Measurements from ENCODE around the gene MR1. TPM values are rescaled to one million over a fixed set of nuclear protein-coding genes. Genes with fewer than 3 reads are reported as not detected.
A peak's percentile ranks its signal among the peaks of the same experiment; 100 is the strongest.

Gene MR1
- total RNA-seq, 1 experiment from 2014 or later, result 33.4 TPM

DNA sequence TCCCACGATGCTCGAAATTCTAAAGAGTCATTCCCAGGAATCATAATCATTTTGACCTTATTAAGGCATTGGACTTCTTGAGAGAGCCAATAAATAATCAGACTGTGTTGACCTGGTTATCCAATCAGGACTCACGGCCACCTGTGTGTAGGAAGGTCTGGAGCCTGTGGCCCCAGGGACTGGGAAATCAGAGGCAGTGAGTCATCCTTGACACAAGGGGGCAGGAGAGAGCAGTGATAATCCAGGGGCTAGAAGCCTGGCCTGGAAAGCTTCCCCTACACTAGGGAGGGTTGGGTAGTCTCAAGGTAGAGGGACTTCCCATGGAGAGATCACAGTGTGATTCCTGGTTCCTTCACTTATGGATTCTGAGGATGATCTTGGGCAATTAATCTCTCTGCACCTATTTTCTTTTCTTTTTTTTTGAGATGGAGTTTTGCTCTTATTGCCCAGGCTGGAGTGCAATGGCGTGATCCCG lies 4.7 kb downstream of the MR1 start:
- POLR2A ChIA-PET, result interaction anchor here (1.9 to 13.9 kb wide), 5 partner anchors 16 to 104 kb away, joined by 6 to 309 read pairs (median 67); partner anchors contain the start of genes IER5 and STX6
- no TSS peak for BruUV-seq (replicated peaks)

GRCh38 chr1:181040284-181040865 lies 6.6 kb downstream of the MR1 start:
- no peaks in the 10 kb centered on the region for H3K27me3 Mint-ChIP-seq (ENCODE audit: insufficient read depth, unreplicated experiment)
- no TSS peak for BruUV-seq (replicated peaks)
- intact Hi-C loops (cut with micrococcal nuclease), result no loop called here
- H3K27ac Mint-ChIP-seq (ENCODE audit: low read depth, unreplicated experiment), result peak overlapping the region; percentile 61
- TF ChIP-seq, protein P1, sequence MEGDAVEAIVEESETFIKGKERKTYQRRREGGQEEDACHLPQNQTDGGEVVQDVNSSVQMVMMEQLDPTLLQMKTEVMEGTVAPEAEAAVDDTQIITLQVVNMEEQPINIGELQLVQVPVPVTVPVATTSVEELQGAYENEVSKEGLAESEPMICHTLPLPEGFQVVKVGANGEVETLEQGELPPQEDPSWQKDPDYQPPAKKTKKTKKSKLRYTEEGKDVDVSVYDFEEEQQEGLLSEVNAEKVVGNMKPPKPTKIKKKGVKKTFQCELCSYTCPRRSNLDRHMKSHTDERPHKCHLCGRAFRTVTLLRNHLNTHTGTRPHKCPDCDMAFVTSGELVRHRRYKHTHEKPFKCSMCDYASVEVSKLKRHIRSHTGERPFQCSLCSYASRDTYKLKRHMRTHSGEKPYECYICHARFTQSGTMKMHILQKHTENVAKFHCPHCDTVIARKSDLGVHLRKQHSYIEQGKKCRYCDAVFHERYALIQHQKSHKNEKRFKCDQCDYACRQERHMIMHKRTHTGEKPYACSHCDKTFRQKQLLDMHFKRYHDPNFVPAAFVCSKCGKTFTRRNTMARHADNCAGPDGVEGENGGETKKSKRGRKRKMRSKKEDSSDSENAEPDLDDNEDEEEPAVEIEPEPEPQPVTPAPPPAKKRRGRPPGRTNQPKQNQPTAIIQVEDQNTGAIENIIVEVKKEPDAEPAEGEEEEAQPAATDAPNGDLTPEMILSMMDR (IDR thresholded peaks at IDR 0.05; ENCODE audit: unreplicated experiment), result no peak
- POLR2A ChIA-PET, result interaction anchor here (6.5 to 13.9 kb wide), 2 partner anchors 17 to 48 kb away, joined by 105 to 309 read pairs; partner anchors contain the start of genes IER5 and STX6
- peaks cover 58% of the 10 kb centered on the region for H3K4me1 Mint-ChIP-seq (ENCODE audit: insufficient read depth, unreplicated experiment)
- no peaks in the 10 kb centered on the region for H3K9me3 Mint-ChIP-seq (ENCODE audit: unreplicated experiment)
- peaks cover 21% of the 10 kb centered on the region for H3K36me3 Mint-ChIP-seq (ENCODE audit: insufficient read depth, unreplicated experiment)
- no peak overlapping the region for H3K4me3 Mint-ChIP-seq (ENCODE audit: unreplicated experiment)
- CTCF ChIA-PET, result interaction anchor here (0.6 to 8.5 kb wide), 5 partner anchors 16 to 136 kb away, joined by 3 to 135 read pairs (median 4); partner anchors contain the start of gene STX6
- DNase-seq (ENCODE audit: unreplicated experiment), result no peak

More for the DNA sequence above, 4.7 kb downstream of the MR1 start:
- TF ChIP-seq, protein P1 (IDR thresholded peaks at IDR 0.05; ENCODE audit: unreplicated experiment), result peak; percentile 68
- no peak overlapping the region for H3K27ac Mint-ChIP-seq (ENCODE audit: low read depth, unreplicated experiment)
- H3K9me3 Mint-ChIP-seq (ENCODE audit: unreplicated experiment), result no peaks in the 10 kb centered on the region
- peaks cover 21% of the 10 kb centered on the region for H3K36me3 Mint-ChIP-seq (ENCODE audit: insufficient read depth, unreplicated experiment)
- peak; percentile 90 for DNase-seq (ENCODE audit: unreplicated experiment)
- H3K4me3 Mint-ChIP-seq (ENCODE audit: unreplicated experiment), result no peak overlapping the region
- CTCF ChIA-PET, result interaction anchor here (0.6 to 8.5 kb wide), 19 partner anchors 10 to 127 kb away, joined by 3 to 135 read pairs (median 4); partner anchors contain the start of gene STX6
- intact Hi-C loops (cut with micrococcal nuclease), result loop anchor here (1.0 to 5.0 kb wide), 4 partner anchors 52 to 156 kb away; no protein-coding TSS in a partner anchor
- H3K4me1 Mint-ChIP-seq (ENCODE audit: insufficient read depth, unreplicated experiment), result peaks cover 60% of the 10 kb centered on the region
- no peaks in the 10 kb centered on the region for H3K27me3 Mint-ChIP-seq (ENCODE audit: insufficient read depth, unreplicated experiment)

DNA sequence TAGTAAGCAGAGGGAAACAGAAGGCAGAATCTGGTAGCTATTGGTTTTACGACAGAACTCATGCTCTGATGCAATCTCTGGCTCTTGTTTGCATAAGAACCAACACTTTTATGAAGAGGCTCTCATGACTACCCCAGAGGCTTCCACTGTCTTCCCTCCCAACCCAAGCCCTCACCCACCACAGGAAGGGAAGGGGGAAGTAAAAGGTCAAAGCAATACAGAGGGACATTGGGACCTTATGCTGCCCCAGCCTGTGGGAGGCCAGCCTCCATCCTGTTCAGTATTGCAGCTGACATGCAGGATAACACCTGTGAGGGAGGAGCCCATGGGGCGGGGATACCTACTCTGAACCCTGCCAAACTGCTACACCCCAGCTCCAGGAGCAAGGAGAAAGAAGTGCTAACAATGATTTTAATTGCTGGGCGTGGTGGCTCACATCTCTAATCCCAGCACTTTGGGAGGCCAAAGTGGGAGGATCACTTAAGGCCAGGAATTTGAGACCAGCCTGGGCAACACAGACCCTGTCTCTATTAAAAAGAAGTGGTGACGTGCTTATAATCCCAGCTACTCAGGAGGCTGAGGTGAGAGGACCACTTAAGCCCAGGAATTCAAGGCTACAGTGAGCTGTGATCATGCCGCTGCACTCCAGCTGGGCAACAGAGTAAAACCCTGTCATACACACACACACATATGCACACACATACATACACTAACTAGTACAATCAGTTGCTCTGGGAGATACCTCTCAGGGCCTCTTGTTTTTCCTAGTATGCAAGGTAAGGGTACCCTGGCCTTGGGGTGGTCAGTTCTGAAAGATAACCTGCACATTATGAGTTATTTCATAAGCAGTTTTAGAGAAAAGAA lies 9.5 kb downstream of the MR1 start:
- peaks cover 33% of the 10 kb centered on the region for H3K36me3 Mint-ChIP-seq (ENCODE audit: insufficient read depth, unreplicated experiment)
- peak overlapping the region; percentile 88 for H3K27ac Mint-ChIP-seq (ENCODE audit: low read depth, unreplicated experiment)
- intact Hi-C loops (cut with micrococcal nuclease), result no loop called here
- H3K27me3 Mint-ChIP-seq (ENCODE audit: insufficient read depth, unreplicated experiment), result no peaks in the 10 kb centered on the region
- ChIA-PET CTCF (interaction anchor here (0.6 to 7.8 kb wide), 14 partner anchors 8 to 1043 kb away, joined by 3 to 58 read pairs (median 5); partner anchors contain the start of gene MR1), POLR2A (interaction anchor here (0.7 to 13.9 kb wide), 24 partner anchors 9 to 120 kb away, joined by 3 to 309 read pairs (median 6); partner anchors contain the start of genes IER5, MR1 and STX6)
- TF ChIP-seq, protein P1 (IDR thresholded peaks at IDR 0.05; ENCODE audit: unreplicated experiment), result no peak
- no peaks in the 10 kb centered on the region for H3K9me3 Mint-ChIP-seq (ENCODE audit: unreplicated experiment)
- peak; percentile 79 for DNase-seq (ENCODE audit: unreplicated experiment)
- no TSS peak for BruUV-seq (replicated peaks)
- peaks cover 41% of the 10 kb centered on the region for H3K4me1 Mint-ChIP-seq (ENCODE audit: insufficient read depth, unreplicated experiment)
- H3K4me3 Mint-ChIP-seq (ENCODE audit: unreplicated experiment), result no peak overlapping the region

Measured in MCF 10A (cell line).